ENCODE results near the gene ATR. TPM values are rescaled to one million over a fixed set of nuclear protein-coding genes. Genes with fewer than 3 reads are reported as not detected.
A peak's percentile ranks its signal among the peaks of the same experiment; 100 is the strongest.

The ATR gene
- total RNA-seq, 4 donors from 2014 or later: 15.0 to 36.0 (median 15.9) TPM

DNA sequence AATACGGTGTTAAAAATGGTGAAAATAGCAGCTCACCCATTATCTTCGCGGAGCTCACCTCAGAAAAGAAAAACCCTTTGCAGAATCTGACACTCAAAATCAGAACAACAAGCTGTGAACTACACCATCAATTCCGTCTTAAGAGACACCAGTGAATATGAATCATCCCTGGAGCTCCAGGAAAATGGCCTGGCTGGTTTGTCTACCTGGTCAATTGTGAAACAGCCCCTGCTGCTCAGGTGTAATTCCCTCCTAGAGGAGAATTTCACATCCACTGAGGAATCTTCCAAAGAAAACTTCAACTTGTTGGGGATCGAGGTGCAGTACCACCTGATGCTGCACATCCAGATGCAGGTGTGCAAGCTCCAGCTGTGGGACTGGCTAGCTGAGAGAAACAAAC lies 127.7 kb downstream of the ATR start:
- 89% methylated on average over 5 of the region's 5 CpGs for WGBS
- no peak for TF ChIP-seq POLR2A (IDR thresholded peaks at IDR 0.05)
- no peak for TF ChIP-seq EP300 (IDR thresholded peaks at IDR 0.05)
- TF ChIP-seq, protein P1, sequence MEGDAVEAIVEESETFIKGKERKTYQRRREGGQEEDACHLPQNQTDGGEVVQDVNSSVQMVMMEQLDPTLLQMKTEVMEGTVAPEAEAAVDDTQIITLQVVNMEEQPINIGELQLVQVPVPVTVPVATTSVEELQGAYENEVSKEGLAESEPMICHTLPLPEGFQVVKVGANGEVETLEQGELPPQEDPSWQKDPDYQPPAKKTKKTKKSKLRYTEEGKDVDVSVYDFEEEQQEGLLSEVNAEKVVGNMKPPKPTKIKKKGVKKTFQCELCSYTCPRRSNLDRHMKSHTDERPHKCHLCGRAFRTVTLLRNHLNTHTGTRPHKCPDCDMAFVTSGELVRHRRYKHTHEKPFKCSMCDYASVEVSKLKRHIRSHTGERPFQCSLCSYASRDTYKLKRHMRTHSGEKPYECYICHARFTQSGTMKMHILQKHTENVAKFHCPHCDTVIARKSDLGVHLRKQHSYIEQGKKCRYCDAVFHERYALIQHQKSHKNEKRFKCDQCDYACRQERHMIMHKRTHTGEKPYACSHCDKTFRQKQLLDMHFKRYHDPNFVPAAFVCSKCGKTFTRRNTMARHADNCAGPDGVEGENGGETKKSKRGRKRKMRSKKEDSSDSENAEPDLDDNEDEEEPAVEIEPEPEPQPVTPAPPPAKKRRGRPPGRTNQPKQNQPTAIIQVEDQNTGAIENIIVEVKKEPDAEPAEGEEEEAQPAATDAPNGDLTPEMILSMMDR (IDR thresholded peaks at IDR 0.05): no peak
- no peak for TF ChIP-seq POLR2AphosphoS5 (IDR thresholded peaks at IDR 0.05)

DNA sequence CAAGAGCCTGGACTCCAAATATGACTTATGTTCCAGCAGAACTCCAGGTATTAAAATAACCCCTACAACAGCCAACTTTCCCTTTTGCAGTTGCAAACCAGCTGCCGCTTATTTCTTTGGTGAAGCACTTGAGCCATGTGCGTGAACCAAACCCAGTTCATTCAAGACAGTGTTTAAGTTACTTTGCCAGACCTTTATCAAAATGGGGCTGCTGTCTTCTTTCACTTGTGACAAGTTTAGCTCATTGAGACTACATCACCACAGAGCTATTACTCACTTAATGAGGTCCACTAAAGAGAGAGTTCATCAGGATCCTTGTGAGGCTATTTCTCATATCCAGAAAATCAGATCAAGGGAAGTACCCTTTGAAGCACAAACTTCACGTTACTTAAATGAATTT lies 128.3 kb downstream of the ATR start:
- no peak for TF ChIP-seq POLR2AphosphoS5 (IDR thresholded peaks at IDR 0.05)
- Histone ChIP-seq H3K4me3 (no peak overlapping the region), H3K27ac (no peak overlapping the region), H3K36me3 (peaks cover 27% of the 10 kb centered on the region), H3K9me3 (no peaks in the 10 kb centered on the region), H3K27me3 (no peaks in the 10 kb centered on the region), H3K4me1 (peaks cover 21% of the 10 kb centered on the region)
- 89% methylated on average over 3 of the region's 3 CpGs for WGBS
- DNase-seq (ENCODE audit: low spot score in 2 of 2): no peak

More for the DNA sequence above, 127.7 kb downstream of the ATR start:
- no peak for DNase-seq (ENCODE audit: low spot score in 2 of 2)
- Histone ChIP-seq H3K36me3 (peaks cover 27% of the 10 kb centered on the region), H3K4me1 (peaks cover 15% of the 10 kb centered on the region), H3K4me3 (no peak overlapping the region), H3K9me3 (no peaks in the 10 kb centered on the region), H3K27ac (no peak overlapping the region), H3K27me3 (no peaks in the 10 kb centered on the region)

DNA sequence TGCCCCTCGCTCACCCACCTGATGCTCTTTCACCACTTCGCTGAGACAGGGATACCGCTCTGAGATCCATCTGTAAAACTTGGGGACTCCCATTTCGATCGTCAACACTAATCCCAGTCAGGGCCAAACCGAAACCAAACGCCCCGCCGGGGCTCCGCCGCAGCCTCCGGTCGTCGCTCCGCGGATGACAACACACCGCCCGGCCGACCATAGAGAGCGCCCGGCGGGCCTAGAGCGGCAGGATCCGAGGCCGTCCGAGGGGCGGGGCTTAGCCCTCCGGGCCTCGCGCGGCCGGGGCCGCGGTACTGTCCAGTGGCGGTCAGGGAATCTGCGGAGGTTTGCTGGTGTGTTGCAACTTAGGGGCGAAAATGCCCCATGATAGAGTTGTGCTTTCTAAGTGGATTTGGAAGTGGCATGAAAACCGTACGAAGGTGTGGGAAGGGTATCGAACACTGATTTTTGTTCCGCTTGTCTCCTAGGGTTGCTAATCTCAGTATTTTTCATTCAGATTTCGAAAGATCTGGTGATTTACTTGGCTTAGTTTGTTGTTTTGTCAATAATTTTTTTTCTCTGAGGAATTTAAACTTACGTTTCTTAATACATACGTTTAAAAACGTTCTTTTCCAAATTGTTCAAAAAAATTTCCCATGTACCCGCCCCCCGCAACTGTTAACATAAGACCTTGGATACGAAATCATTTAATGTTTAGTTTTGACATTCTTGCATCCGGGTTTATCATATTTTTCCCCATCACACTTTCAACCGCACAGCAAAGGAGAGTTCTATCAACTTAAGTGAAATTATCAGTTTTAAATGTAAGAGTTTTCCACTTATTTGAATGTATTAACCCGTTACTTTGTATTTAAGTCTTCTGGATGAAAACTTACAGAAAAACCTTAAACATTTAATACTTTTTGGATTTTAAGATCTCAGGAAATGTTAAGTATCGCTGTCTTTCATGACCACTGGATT lies 130.4 kb downstream of the ATR start, which contains the start of gene XRN1:
XRN1 (minus strand) TSS at position 186 of the 972 bp plus-strand sequence; CDS start at position 93, 93 bp downstream.
- DNase-seq (ENCODE audit: low spot score in 2 of 2): peak; percentile 95 to 96
- H3K4me1 ChIP-seq: peaks cover 28% of the 10 kb centered on the region
- H3K27me3 ChIP-seq: no peaks in the 10 kb centered on the region
- peaks cover 24% of the 10 kb centered on the region for H3K36me3 ChIP-seq
- peak within 1 kb of the TSS; percentile 95 for H3K27ac ChIP-seq
- H3K9me3 ChIP-seq: no peaks in the 10 kb centered on the region
- peak; percentile 62 to 87 for TF ChIP-seq POLR2A (IDR thresholded peaks at IDR 0.05)
- TF ChIP-seq POLR2AphosphoS5 (IDR thresholded peaks at IDR 0.05): peak in 2 of 3 donors; percentile 25 to 89
- TF ChIP-seq, protein P1 (IDR thresholded peaks at IDR 0.05): no peak
- TF ChIP-seq EP300 (IDR thresholded peaks at IDR 0.05): no peak
- H3K4me3 ChIP-seq: peak within 1 kb of the TSS; percentile 84
- 5% methylated on average over 51 of the region's 52 CpGs for WGBS

DNA sequence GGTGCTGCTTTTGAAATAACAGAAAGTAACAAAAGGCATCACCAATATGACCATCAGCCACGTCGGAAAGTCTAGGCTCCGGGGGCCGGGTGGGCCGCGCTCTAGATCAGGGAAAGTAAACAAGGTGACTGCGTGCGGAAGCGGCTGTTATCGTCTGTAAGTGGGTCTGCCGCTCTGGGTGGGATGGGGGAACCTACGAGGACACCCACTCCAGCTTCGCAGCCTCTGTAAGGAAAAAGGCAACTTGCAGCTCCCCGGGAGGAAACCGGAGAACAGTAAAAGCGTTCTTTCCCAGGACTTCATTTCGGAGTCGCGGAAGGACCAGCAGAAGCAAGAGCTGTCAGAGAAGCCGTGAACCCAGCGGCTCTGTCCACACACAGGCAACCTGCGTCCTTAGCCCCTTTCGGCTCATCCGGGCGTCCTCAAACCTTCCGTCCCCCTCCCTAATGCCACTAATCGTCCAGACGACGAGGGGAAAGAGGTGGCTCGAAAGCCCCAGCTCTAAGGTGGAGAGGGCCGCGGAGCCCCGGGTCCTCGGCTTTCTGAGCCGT lies 131.2 kb downstream of the ATR start:
- H3K36me3 ChIP-seq: peaks cover 18% of the 10 kb centered on the region
- peak overlapping the region; percentile 84 for H3K4me3 ChIP-seq
- H3K4me1 ChIP-seq: peaks cover 30% of the 10 kb centered on the region
- 0% methylated on average over 26 of the region's 35 CpGs for WGBS
- H3K27me3 ChIP-seq: no peaks in the 10 kb centered on the region
- DNase-seq (ENCODE audit: low spot score in 2 of 2): peak; percentile 73 to 80
- peak overlapping the region; percentile 95 for H3K27ac ChIP-seq
- H3K9me3 ChIP-seq: no peaks in the 10 kb centered on the region
- TF ChIP-seq POLR2AphosphoS5 (IDR thresholded peaks at IDR 0.05): no peak
- TF ChIP-seq POLR2A (IDR thresholded peaks at IDR 0.05): no peak
- TF ChIP-seq EP300 (IDR thresholded peaks at IDR 0.05): no peak
- TF ChIP-seq, protein P1 (IDR thresholded peaks at IDR 0.05): no peak

DNA sequence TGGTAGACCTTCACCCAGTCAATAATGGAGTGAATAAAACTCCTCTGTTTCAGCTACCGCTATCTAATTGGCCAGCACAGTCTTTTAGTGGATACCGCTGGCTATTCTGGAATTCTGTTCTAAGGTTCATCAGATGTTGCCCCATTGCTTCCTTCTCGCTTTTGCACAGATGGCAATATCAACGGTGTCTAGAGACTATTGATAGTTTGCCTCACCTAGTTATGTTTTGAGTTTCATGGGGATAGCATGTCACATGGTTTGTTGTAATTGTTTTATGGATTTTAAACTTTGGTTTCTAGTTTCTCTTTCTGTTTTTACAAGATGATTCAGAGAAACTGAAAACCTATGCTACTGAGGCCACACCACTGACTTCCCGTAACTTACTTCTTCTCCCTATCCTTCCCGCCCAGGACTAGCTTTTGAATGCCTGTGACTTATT lies 132.7 kb downstream of the ATR start:
- H3K27ac ChIP-seq: no peak overlapping the region
- TF ChIP-seq POLR2A (IDR thresholded peaks at IDR 0.05): no peak
- no peak for TF ChIP-seq EP300 (IDR thresholded peaks at IDR 0.05)
- TF ChIP-seq, protein P1 (IDR thresholded peaks at IDR 0.05): no peak
- TF ChIP-seq POLR2AphosphoS5 (IDR thresholded peaks at IDR 0.05): no peak
- no peaks in the 10 kb centered on the region for H3K9me3 ChIP-seq
- 68% methylated on average over 6 of the region's 6 CpGs for WGBS
- H3K4me1 ChIP-seq: peaks cover 30% of the 10 kb centered on the region
- peaks cover 4% of the 10 kb centered on the region for H3K36me3 ChIP-seq
- DNase-seq (ENCODE audit: low spot score in 2 of 2): no peak
- no peaks in the 10 kb centered on the region for H3K27me3 ChIP-seq
- peak overlapping the region; percentile 84 for H3K4me3 ChIP-seq
